SIG-M5 treated with dmso at 0.1 percent for 504 hours (cell line): ENCODE results near the gene MYOG.

Experiments used
- DNase-seq: peaks from one replicate; lab custom pipeline; 2025; ENCODE audit not compliant: unreplicated experiment; lab: John Stamatoyannopoulos, UW

MYOG gene

GRCh38 chr1:203091199-203091477, 5.3 kb upstream of the MYOG start:
- no peak for DNase-seq

- DNase-seq, result no peak
These were observed 4.8 kb upstream of the MYOG start for GRCh38 chr1:203090421-203091198.

GRCh38 chr1:203089651-203090045, 3.8 kb upstream of the MYOG start:
- DNase-seq, result no peak

GRCh38 chr1:203089001-203089650, 3.3 kb upstream of the MYOG start:
- no peak for DNase-seq

- DNase-seq, result no peak
These were observed 2.6 kb upstream of the MYOG start for GRCh38 chr1:203088441-203088840.

GRCh38 chr1:203086992-203087763, 1.4 kb upstream of the MYOG start:
- DNase-seq, result no peak

GRCh38 chr1:203084588-203085527, 954 bp downstream of the MYOG start:
- DNase-seq, result no peak

GRCh38 chr1:203083463-203083921, 2.3 kb downstream of the MYOG start:
- DNase-seq, result no peak

- DNase-seq, result peak; percentile 90
These were observed 3.0 kb downstream of the MYOG start for GRCh38 chr1:203082571-203083462.

GRCh38 chr1:203082231-203082505, 3.6 kb downstream of the MYOG start:
- no peak for DNase-seq

GRCh38 chr1:203081465-203082230, 4.2 kb downstream of the MYOG start:
- no peak for DNase-seq

- DNase-seq, result no peak
These were observed 5.4 kb downstream of the MYOG start for GRCh38 chr1:203080456-203080855.

GRCh38 chr1:203078478-203078877, 7.3 kb downstream of the MYOG start:
- no peak for DNase-seq

- no peak for DNase-seq
These were observed 7.9 kb downstream of the MYOG start for GRCh38 chr1:203077956-203078355.

- DNase-seq, result no peak
These were observed 8.4 kb downstream of the MYOG start for GRCh38 chr1:203077367-203077766.

GRCh38 chr1:203076031-203076511, 9.7 kb downstream of the MYOG start:
- DNase-seq, result peak; percentile 41

GRCh38 chr1:203075236-203076030, 10.4 kb downstream of the MYOG start:
- no peak for DNase-seq

- no peak for DNase-seq
These were observed 11.2 kb downstream of the MYOG start for GRCh38 chr1:203074610-203075009.
